PC-3 (cell line): ENCODE measurements around the gene CNST. TPM values are rescaled to one million over a fixed set of nuclear protein-coding genes. Genes with fewer than 3 reads are reported as not detected.
A peak's percentile ranks its signal among the peaks of the same experiment; 100 is the strongest.

Experiments used
- ATAC-seq: fragments of 200-7000 bp; cut with Tn5 transposase; 2 replicates; pipeline ENCODE4 v1.9.1; 2020; ENCODE audit warnings: mild to moderate bottlenecking, moderate library complexity
- BruUV-seq: library from RNA; stranded (reverse); fragments of 400-500 nt; replicated peaks from 2 replicates; lab custom pipeline; 2021; lab: Mats Ljungman, UMichigan
- CTCF ChIA-PET: fragments of 300-600 bp; sonication (Branson Sonifier 250); formaldehyde crosslinking; loops from one replicate; lab custom pipeline; 2022; ENCODE audit warnings: antibody characterized with exemption; lab: Charles Lee
- POLR2A ChIA-PET: fragments of 300-600 bp; sonication (Branson Sonifier 250); formaldehyde crosslinking; loops from one replicate; lab custom pipeline; 2022; ENCODE audit warnings: antibody characterized with exemption; ENCODE audit not compliant: unreplicated experiment; lab: Charles Lee
- DNase-seq: peaks from one replicate; pipeline ENCODE4 v3.0.0-alpha.2; 2015
- H2AFZ ChIP-seq: fragments of 300-600 bp; sonication (generic); 2 replicates; pipeline ENCODE4 v1.6.0; 2016; ENCODE audit warnings: antibody characterized with exemption, low read length
- H3F3A ChIP-seq: fragments of 300-600 bp; sonication (generic); one replicate; pipeline ENCODE4 v1.6.0; 2017; ENCODE audit warnings: antibody characterized with exemption, low read length, control low read depth, mild to moderate bottlenecking; ENCODE audit not compliant: unreplicated experiment
- H3K27ac ChIP-seq: fragments of 300-600 bp; sonication (generic); 2 replicates; pipeline ENCODE4 v1.5.1; 2016; ENCODE audit warnings: mild to moderate bottlenecking, low read length
- H3K27me3 ChIP-seq: fragments of 300-600 bp; sonication (generic); 2 replicates; pipeline ENCODE4 v1.6.1; 2016; ENCODE audit warnings: low read length, mixed read lengths
- H3K36me3 ChIP-seq: fragments of 300-600 bp; sonication (generic); 2 replicates; pipeline ENCODE4 v1.6.1; 2016; ENCODE audit warnings: low read depth, mixed run types, low read length, mixed read lengths
- H3K4me1 ChIP-seq: fragments of 300-600 bp; sonication (generic); 2 replicates; pipeline ENCODE4 v1.5.1; 2016; ENCODE audit warnings: low read length; ENCODE audit not compliant: insufficient read depth
- H3K4me2 ChIP-seq: fragments of 300-600 bp; sonication (generic); 2 replicates; pipeline ENCODE4 v1.6.0; 2016; ENCODE audit warnings: low read length
- H3K4me3 ChIP-seq: fragments of 300-600 bp; sonication (generic); 2 replicates; pipeline ENCODE4 v1.5.1; 2016; ENCODE audit warnings: mild to moderate bottlenecking, low read length, mixed read lengths
- H3K79me2 ChIP-seq: fragments of 300-600 bp; sonication (generic); 2 replicates; pipeline ENCODE4 v1.6.1; 2017; ENCODE audit warnings: low read length, mixed read lengths
- H3K9ac ChIP-seq: fragments of 300-600 bp; sonication (generic); 2 replicates; pipeline ENCODE4 v1.6.0; 2016; ENCODE audit warnings: mild to moderate bottlenecking, low read length
- H3K9me2 ChIP-seq: fragments of 300-600 bp; sonication (generic); replicated peaks from 2 replicates; pipeline ENCODE4 v1.6.1; 2016; ENCODE audit warnings: mixed run types, low read length, mixed read lengths
- H3K9me3 ChIP-seq: fragments of 300-600 bp; sonication (generic); 2 replicates; pipeline ENCODE4 v1.6.1; 2016; ENCODE audit warnings: low read length, mixed read lengths
- H4K20me1 ChIP-seq: fragments of 300-600 bp; sonication (generic); 2 replicates; pipeline ENCODE4 v1.6.1; 2016; ENCODE audit warnings: low read length, mixed read lengths
- EZH2 ChIP-seq: fragments of 300-600 bp; sonication (generic); IDR thresholded peaks from one replicate; pipeline ENCODE4 v1.6.1; 2017; ENCODE audit warnings: antibody characterized with exemption, mild to moderate bottlenecking, low read length; ENCODE audit not compliant: unreplicated experiment
- EZH2phosphoT487 ChIP-seq: fragments of 300-600 bp; sonication (generic); IDR thresholded peaks from 2 replicates; pipeline ENCODE4 v1.6.1; 2018; ENCODE audit warnings: mild to moderate bottlenecking, antibody characterized with exemption, low read length, borderline replicate concordance
- intact Hi-C: fragments of 100-400 bp; cut with micrococcal nuclease; formaldehyde crosslinking; loops from 2 replicates; pipeline ENCODE4 v1.9.0; 2023
- total RNA-seq: library from RNA; depleted of rRNA; stranded (reverse); fragments of >200 nt; gene quantifications from 2 replicates; pipeline ENCODE4 v1.2.3, GENCODE V29; 2014
- TF ChIP-seq, protein P1 (sequence below): fragments of 300-600 bp; sonication (generic); conservative IDR thresholded peaks from 2 replicates; pipeline ENCODE4 v1.5.1; 2017; ENCODE audit warnings: antibody characterized with exemption, low read depth, mild to moderate bottlenecking, low read length

The CNST gene
- total RNA-seq, 1 experiment from 2014 or later, result 13.5 TPM

DNA sequence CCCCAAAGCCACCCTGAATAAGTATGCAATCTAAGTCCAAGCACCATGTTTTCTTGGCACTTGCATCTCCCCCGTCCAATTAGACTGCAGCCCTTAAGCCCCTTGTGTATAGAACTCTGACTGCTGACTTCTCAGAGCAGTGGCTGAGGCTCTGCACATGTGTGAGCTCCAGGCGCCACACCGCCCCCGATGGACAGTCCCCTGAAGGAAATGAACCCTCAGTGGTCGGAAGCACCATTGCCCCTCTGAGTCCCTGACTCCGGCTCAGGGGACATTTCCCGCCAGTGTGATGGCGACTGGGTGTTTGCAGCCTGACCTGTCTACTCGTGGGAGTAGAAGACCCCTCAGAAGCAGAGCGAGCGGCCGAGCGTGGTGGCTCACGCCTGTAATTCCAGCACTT is 120.7 kb downstream of the CNST start:
- no peak overlapping the region for H3K4me2 ChIP-seq
- H3K9me2 ChIP-seq, result no peaks in the 10 kb centered on the region
- H4K20me1 ChIP-seq, result no peaks in the 10 kb centered on the region
- H3F3A ChIP-seq, result no peaks in the 10 kb centered on the region
- ATAC-seq (no peak), DNase-seq (no peak)
- TF ChIP-seq EZH2phosphoT487 (no peak), EZH2 (no peak)
- TF ChIP-seq, protein P1, sequence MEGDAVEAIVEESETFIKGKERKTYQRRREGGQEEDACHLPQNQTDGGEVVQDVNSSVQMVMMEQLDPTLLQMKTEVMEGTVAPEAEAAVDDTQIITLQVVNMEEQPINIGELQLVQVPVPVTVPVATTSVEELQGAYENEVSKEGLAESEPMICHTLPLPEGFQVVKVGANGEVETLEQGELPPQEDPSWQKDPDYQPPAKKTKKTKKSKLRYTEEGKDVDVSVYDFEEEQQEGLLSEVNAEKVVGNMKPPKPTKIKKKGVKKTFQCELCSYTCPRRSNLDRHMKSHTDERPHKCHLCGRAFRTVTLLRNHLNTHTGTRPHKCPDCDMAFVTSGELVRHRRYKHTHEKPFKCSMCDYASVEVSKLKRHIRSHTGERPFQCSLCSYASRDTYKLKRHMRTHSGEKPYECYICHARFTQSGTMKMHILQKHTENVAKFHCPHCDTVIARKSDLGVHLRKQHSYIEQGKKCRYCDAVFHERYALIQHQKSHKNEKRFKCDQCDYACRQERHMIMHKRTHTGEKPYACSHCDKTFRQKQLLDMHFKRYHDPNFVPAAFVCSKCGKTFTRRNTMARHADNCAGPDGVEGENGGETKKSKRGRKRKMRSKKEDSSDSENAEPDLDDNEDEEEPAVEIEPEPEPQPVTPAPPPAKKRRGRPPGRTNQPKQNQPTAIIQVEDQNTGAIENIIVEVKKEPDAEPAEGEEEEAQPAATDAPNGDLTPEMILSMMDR, result no peak
- H3K9ac ChIP-seq, result no peak overlapping the region
- BruUV-seq, result no TSS peak
- H3K27me3 ChIP-seq, result no peaks in the 10 kb centered on the region
- POLR2A ChIA-PET, result no interaction called here
- H3K4me1 ChIP-seq, result 0 out of 2 replicates have a peak, but pooled peaks cover 5% of the 10 kb centered on the region
- no peaks in the 10 kb centered on the region for H3K9me3 ChIP-seq
- no peak overlapping the region for H3K27ac ChIP-seq
- H3K79me2 ChIP-seq, result no peaks in the 10 kb centered on the region
- no peak overlapping the region for H3K4me3 ChIP-seq
- CTCF ChIA-PET, result no interaction called here
- no peak overlapping the region for H2AFZ ChIP-seq
- H3K36me3 ChIP-seq, result no peaks in the 10 kb centered on the region
- intact Hi-C loops, result no loop called here

DNA sequence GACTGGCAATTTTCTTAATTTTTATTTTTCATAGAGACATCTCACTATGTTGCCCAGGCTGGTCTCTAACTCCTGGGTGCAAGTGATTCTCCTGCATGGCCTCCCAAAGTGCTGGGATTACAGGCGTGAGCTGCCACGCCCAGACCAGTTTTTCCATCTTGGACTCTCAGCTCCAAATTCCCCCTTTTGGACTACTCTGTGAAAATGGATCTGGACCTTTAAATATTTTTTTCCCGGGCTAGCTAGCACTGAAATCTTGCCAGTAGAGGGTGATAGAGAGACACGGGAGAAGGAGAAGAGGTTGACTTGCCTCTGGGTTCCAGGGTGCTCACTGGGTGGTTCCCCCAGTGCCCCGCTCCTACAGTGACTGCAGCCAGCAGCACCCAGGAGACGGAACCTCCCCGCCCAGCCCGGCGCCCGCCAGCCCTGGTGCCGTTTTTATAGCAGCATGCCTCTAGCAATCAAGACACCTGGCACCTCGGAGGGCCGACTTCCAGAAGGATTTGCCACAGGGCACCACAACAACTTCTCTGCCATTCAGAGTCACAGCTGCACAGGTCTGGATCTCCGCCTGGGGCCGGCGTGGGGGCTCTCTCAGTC is 123.3 kb downstream of the CNST start:
- no TSS peak for BruUV-seq
- DNase-seq, result peak; percentile 96

More for the DNA sequence above, 123.3 kb downstream of the CNST start:
- POLR2A ChIA-PET, result no interaction called here
- H3K4me3 ChIP-seq, result peak overlapping the region; percentile 63
- 0 out of 2 replicates have a peak, but pooled peaks cover 4% of the 10 kb centered on the region for H3K9me3 ChIP-seq
- CTCF ChIA-PET, result interaction anchor here (0.5 to 0.7 kb wide), 8 partner anchors 12 to 1532 kb away, joined by 3 to 10 read pairs (median 4); partner anchors contain the start of gene SCCPDH
- H3K27ac ChIP-seq, result no peak overlapping the region
- H3K79me2 ChIP-seq, result no peaks in the 10 kb centered on the region
- H3F3A ChIP-seq, result no peaks in the 10 kb centered on the region
- H3K27me3 ChIP-seq, result no peaks in the 10 kb centered on the region
- peak overlapping the region; percentile 86 for H2AFZ ChIP-seq
- peak overlapping the region; percentile 84 for H3K4me2 ChIP-seq
- ATAC-seq, result peak; percentile 97
- TF ChIP-seq, protein P1, result peak; percentile 94
- TF ChIP-seq EZH2, result no peak
- H3K36me3 ChIP-seq, result no peaks in the 10 kb centered on the region
- intact Hi-C loops, result loop anchor here (1.0 kb wide), 1 partner anchor 65 kb away; no protein-coding TSS in a partner anchor
- H3K4me1 ChIP-seq, result 0 out of 2 replicates have a peak, but pooled peaks cover 5% of the 10 kb centered on the region
- no peak overlapping the region for H3K9ac ChIP-seq
- H4K20me1 ChIP-seq, result no peaks in the 10 kb centered on the region
- H3K9me2 ChIP-seq, result no peaks in the 10 kb centered on the region
